Natural killer cell treated with Interleukin-12 subunit alpha and Interleukin-12 subunit beta and Interleukin-15 and Interleukin-18, amount 100 ng/mL, for 72 hours (primary cell): Measurements from ENCODE around the gene RPS10. TPM values are rescaled to one million over a fixed set of nuclear protein-coding genes. Genes with fewer than 3 reads are reported as not detected.
A peak's percentile ranks its signal among the peaks of the same experiment; 100 is the strongest.

ENCODE experiments used
- ATAC-seq, 2 donors: fragments of 150-1000 bp; cut with Tn5 transposase in 1 of 2; sonication (Bioruptor Pico), chemical (Tn5 transposase) in 1 of 2; 2 replicates each; pipeline ENCODE4 v1.10.0; 2021
- DNase-seq: peaks from one replicate; pipeline ENCODE4 v3.0.0; 2022; ENCODE audit warnings: low spot score
- H3K27ac Mint-ChIP-seq, 2 donors: 1 replicate in 1 of 2; 2 replicates in 1 of 2; pipeline ENCODE4 v1.8.0; 2022; ENCODE audit warnings: mixed read lengths in 2 of 2, mild to moderate bottlenecking in 1 of 2, moderate library complexity in 1 of 2
- H3K27me3 Mint-ChIP-seq, 2 donors: 1 replicate in 1 of 2; 2 replicates in 1 of 2; pipeline ENCODE4 v1.8.0; 2022; ENCODE audit warnings: mixed read lengths in 2 of 2
- H3K36me3 Mint-ChIP-seq: one replicate; pipeline ENCODE4 v1.8.0; 2022; ENCODE audit warnings: mixed read lengths
- H3K4me1 Mint-ChIP-seq, 2 donors: 1 replicate in 1 of 2; 2 replicates in 1 of 2; pipeline ENCODE4 v1.8.0; 2022; ENCODE audit warnings: low read depth in 2 of 2, mixed read lengths in 2 of 2, mild to moderate bottlenecking in 1 of 2
- H3K4me3 Mint-ChIP-seq: one replicate; pipeline ENCODE4 v1.8.0; 2022; ENCODE audit warnings: mixed read lengths
- H3K9me3 Mint-ChIP-seq: 2 replicates; pipeline ENCODE4 v1.8.0; 2022; ENCODE audit warnings: mixed read lengths
- total RNA-seq, 2 donors: library from RNA; stranded (reverse); gene quantifications; one replicate each; pipeline ENCODE4 v1.2.3, GENCODE V29; 2022

RPS10 gene
- total RNA-seq, 2 donors from 2014 or later = 874 to 1,112 TPM

DNA sequence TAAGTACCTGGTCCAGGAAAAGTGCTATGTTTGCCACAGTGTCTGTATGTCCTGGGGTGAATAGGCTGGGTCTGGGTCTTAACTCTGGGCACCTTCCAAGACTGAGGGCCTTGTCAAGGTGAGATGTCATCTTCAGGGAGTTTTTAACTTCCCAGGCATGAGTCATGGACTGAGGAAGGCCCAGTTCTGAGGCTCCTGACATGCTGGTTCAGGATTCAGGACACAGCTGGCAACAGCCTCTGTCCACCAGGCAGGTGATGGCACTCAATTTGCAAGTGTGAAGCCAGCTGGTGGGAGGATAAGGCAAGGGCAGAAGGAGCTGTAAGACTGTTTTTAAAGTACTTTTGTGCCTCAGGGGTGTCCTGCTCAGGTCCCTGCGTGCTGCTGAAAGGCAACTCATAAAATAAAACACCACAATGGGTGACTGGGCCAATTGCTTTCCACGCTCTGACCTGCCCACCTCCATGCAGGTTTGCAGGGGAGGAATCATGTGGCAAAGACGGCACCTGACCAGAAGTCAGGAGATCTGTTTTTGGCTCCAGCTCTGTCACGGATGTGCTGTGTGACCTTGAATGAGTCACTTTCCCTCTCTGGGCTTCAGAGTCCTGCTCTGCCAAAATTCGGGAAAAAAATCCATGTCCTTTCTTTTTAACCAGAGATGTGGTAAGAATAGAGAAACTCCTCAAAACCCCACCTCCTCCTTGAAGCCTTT is 35.1 kb upstream of the RPS10 start:
- Mint-ChIP-seq H3K9me3 (no peaks in the 10 kb centered on the region), H3K36me3 (no peaks in the 10 kb centered on the region), H3K27ac (no peak overlapping the region), H3K4me3 (no peak overlapping the region), H3K27me3 (peaks cover 8 to 24% of the 10 kb centered on the region in 2 donors), H3K4me1 (peaks cover 0 to 4% of the 10 kb centered on the region in 2 donors)
- ATAC-seq = no peak
- DNase-seq = no peak

- peak; percentile 54 for DNase-seq
- Mint-ChIP-seq H3K27me3 (peaks cover 4 to 19% of the 10 kb centered on the region in 2 donors), H3K27ac (no peak overlapping the region), H3K9me3 (no peaks in the 10 kb centered on the region), H3K36me3 (no peaks in the 10 kb centered on the region), H3K4me1 (no peaks in the 10 kb centered on the region), H3K4me3 (no peak overlapping the region)
- peak; percentile 61 to 73 for ATAC-seq
Observed at GRCh38 chr6:34459899-34460593, 34.2 kb upstream of the RPS10 start.

DNA sequence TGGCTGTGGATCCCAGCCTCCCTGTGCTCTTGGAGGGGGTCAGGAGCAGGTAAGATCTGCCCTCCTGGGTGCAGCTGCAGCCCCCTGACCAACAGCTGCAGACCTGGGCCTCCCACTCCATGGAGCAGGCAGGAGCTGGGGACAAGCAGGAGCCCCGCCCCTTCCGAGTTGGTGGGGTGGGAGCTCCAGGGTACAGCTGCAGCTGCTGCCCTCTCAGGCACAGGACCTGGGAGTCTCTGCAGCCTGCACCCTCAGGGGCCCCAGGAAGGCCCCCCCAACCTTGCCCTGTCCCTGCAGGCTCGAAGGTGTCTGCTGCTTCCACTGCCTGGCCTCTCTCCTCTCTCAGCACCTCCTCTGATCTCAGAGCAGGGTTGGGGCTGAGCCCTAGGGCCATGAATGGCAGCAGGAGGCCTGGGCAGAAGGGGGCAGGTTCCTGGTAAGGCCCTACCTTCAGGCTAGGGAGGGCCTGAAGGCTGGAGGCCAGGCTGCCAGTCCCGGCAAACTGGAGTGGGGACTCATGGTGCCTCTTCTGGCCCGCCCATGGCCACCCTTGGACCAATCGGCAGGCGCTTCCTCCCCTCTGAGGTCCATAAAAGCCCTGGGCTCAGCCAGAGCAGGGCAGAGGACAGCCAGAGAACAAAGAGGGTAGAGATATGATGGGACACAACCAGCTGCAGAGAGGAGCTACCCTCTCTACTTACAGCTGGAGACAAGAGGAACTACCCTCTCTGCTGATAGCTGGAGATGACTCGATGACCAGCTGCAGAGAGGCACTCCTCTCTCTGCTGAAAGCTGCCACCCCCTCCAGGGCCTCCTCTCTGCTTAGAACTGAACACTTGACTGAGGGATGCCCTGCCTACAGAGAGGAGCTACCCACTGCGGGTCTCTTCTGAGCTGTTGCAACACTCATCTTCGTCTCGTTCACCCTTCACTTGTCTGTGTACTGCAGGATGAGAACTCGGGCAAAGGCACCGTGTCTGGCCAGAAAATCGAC is 32.2 kb upstream of the RPS10 start:
- H3K36me3 Mint-ChIP-seq = no peaks in the 10 kb centered on the region
- DNase-seq = peak; percentile 46
- peak in 1 of 2 donors; percentile 13 for ATAC-seq
- H3K27me3 Mint-ChIP-seq = peaks cover 3 to 8% of the 10 kb centered on the region in 2 donors
- H3K4me1 Mint-ChIP-seq = no peaks in the 10 kb centered on the region
- H3K9me3 Mint-ChIP-seq = no peaks in the 10 kb centered on the region
- no peak overlapping the region for H3K4me3 Mint-ChIP-seq
- H3K27ac Mint-ChIP-seq = no peak overlapping the region

GRCh38 chr6:34457382-34457741 is 31.5 kb upstream of the RPS10 start:
- no peak for DNase-seq
- Mint-ChIP-seq H3K27me3 (peaks cover 0 to 1% of the 10 kb centered on the region in 2 donors), H3K9me3 (no peaks in the 10 kb centered on the region), H3K4me1 (no peaks in the 10 kb centered on the region), H3K27ac (no peak overlapping the region), H3K4me3 (no peak overlapping the region), H3K36me3 (no peaks in the 10 kb centered on the region)
- no peak for ATAC-seq

DNA sequence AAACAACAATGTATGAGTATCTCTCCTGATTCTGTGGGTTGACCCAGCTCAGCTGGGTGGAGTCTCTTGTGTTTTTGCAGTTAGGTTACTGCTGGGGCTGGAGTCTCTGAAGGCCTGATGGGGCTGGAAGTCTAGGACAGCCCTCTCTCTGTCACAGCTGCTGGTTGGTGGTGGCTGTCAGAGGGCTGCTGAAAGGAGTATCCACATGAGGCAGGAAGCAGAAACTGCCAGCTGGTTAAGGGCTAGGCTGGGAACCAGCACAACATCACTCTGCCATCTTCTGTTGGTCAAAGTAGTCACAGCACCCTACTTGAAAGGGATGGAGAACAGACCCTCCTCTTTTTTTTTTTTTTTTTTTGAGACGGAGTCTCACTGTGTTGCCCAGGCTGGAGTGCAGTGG is 30.0 kb upstream of the RPS10 start:
- peak; percentile 23 for DNase-seq
- peaks cover 3% of the 10 kb centered on the region for H3K9me3 Mint-ChIP-seq
- no peaks in the 10 kb centered on the region for H3K27me3 Mint-ChIP-seq
- no peaks in the 10 kb centered on the region for H3K36me3 Mint-ChIP-seq
- H3K27ac Mint-ChIP-seq = no peak overlapping the region
- H3K4me3 Mint-ChIP-seq = no peak overlapping the region
- no peaks in the 10 kb centered on the region for H3K4me1 Mint-ChIP-seq
- no peak for ATAC-seq

GRCh38 chr6:34451192-34451591 is 25.3 kb upstream of the RPS10 start:
- H3K36me3 Mint-ChIP-seq = no peaks in the 10 kb centered on the region
- ATAC-seq (no peak), DNase-seq (no peak)
- peaks cover 3% of the 10 kb centered on the region for H3K9me3 Mint-ChIP-seq
- H3K27ac Mint-ChIP-seq = no peak overlapping the region
- peaks cover 0 to 2% of the 10 kb centered on the region in 2 donors for H3K27me3 Mint-ChIP-seq
- H3K4me3 Mint-ChIP-seq = no peak overlapping the region
- H3K4me1 Mint-ChIP-seq = no peaks in the 10 kb centered on the region

- Mint-ChIP-seq H3K27ac (no peak overlapping the region), H3K27me3 (peaks cover 0 to 2% of the 10 kb centered on the region in 2 donors), H3K4me3 (no peak overlapping the region), H3K36me3 (no peaks in the 10 kb centered on the region), H3K9me3 (peaks cover 3% of the 10 kb centered on the region), H3K4me1 (no peaks in the 10 kb centered on the region)
- ATAC-seq (no peak), DNase-seq (no peak)
Observed at GRCh38 chr6:34447910-34448309, 22.0 kb upstream of the RPS10 start.

DNA sequence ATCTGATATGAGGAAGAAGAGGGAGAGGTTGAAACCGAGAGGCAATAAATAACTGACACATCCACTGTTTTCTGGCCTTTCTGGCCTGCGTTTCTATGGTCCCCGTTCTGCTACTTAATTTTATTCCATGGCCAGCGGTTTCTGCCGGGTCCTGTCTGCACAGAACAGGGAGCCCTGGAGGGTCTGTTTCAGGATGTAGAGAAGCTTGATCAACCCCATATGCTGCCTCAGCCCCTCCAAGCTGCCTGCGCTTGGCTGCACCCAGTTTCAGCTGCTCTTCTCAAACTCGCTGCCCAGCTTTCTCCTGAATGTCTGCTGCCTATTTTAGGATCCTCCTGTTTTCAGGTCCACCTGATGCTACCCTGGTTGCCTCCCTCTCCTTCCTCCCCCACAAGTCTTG is 21.5 kb upstream of the RPS10 start:
- DNase-seq (no peak), ATAC-seq (no peak)
- H3K27me3 Mint-ChIP-seq = peaks cover 0 to 2% of the 10 kb centered on the region in 2 donors
- H3K27ac Mint-ChIP-seq = no peak overlapping the region
- H3K4me3 Mint-ChIP-seq = no peak overlapping the region
- H3K4me1 Mint-ChIP-seq = no peaks in the 10 kb centered on the region
- H3K9me3 Mint-ChIP-seq = peaks cover 3% of the 10 kb centered on the region
- H3K36me3 Mint-ChIP-seq = no peaks in the 10 kb centered on the region

DNA sequence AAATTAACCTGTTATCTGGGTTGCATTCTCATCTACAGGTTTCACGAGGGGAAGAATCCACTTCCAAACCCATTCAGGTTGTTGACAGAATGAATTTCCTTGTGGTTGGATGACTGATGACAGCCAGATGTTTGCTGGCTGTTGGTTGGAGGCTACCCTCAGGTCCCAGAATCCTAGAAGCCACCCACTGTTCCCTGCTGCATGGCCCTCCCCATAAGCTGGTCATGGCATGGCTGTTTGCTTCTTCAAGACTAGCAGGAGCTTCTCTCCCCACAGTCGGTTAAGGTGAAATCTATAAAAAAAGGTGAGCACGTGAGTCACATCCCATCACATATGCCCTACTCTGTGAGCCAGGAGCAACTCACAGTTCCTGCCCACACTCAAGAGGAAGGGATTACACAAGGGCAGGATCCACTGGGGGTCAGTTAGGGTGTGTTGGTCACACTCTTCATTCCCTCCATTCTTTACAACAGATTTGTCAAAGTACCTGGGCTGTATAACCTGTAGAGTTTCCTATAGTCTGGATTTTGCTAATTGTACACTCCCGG is 19.5 kb upstream of the RPS10 start:
- no peak overlapping the region for H3K27ac Mint-ChIP-seq
- DNase-seq (no peak), ATAC-seq (no peak)
- H3K4me3 Mint-ChIP-seq = no peak overlapping the region
- H3K4me1 Mint-ChIP-seq = peaks cover 2 to 3% of the 10 kb centered on the region in 2 donors
- H3K36me3 Mint-ChIP-seq = no peaks in the 10 kb centered on the region
- H3K27me3 Mint-ChIP-seq = peaks cover 0 to 4% of the 10 kb centered on the region in 2 donors
- no peaks in the 10 kb centered on the region for H3K9me3 Mint-ChIP-seq

GRCh38 chr6:34441526-34441925 is 15.7 kb upstream of the RPS10 start:
- Mint-ChIP-seq H3K27ac (no peak overlapping the region), H3K4me3 (no peak overlapping the region), H3K4me1 (peaks cover 2 to 3% of the 10 kb centered on the region in 2 donors), H3K9me3 (no peaks in the 10 kb centered on the region), H3K27me3 (peaks cover 2 to 5% of the 10 kb centered on the region in 2 donors), H3K36me3 (no peaks in the 10 kb centered on the region)
- no peak for DNase-seq
- ATAC-seq = no peak

GRCh38 chr6:34439442-34439841 is 13.6 kb upstream of the RPS10 start:
- Mint-ChIP-seq H3K27ac (no peak overlapping the region), H3K36me3 (no peaks in the 10 kb centered on the region), H3K9me3 (no peaks in the 10 kb centered on the region), H3K27me3 (peaks cover 2 to 5% of the 10 kb centered on the region in 2 donors), H3K4me1 (peaks cover 2 to 3% of the 10 kb centered on the region in 2 donors), H3K4me3 (no peak overlapping the region)
- no peak for DNase-seq
- ATAC-seq = no peak

GRCh38 chr6:34438705-34439104 is 12.8 kb upstream of the RPS10 start:
- Mint-ChIP-seq H3K27ac (no peak overlapping the region), H3K36me3 (no peaks in the 10 kb centered on the region), H3K4me3 (no peak overlapping the region), H3K27me3 (peaks cover 2 to 5% of the 10 kb centered on the region in 2 donors), H3K9me3 (no peaks in the 10 kb centered on the region), H3K4me1 (peaks cover 2 to 3% of the 10 kb centered on the region in 2 donors)
- ATAC-seq (no peak), DNase-seq (no peak)

DNA sequence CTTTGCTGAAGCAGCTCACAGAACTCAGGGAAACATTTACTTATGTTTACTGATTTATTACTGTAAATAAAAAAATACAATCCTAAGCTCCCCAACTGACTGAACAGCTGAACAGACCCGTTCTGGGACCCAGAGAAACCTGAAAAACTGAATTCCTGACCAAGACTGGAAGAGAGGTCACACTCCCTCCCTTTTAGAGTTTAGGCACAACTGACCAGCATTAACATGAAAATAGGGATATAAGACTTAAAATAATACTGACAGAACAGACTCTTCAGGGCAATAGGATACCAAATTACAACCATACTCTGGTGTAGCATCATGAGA is 11.7 kb upstream of the RPS10 start:
- H3K4me1 Mint-ChIP-seq = peaks cover 2 to 3% of the 10 kb centered on the region in 2 donors
- no peaks in the 10 kb centered on the region for H3K9me3 Mint-ChIP-seq
- peaks cover 2 to 5% of the 10 kb centered on the region in 2 donors for H3K27me3 Mint-ChIP-seq
- no peak for ATAC-seq
- H3K4me3 Mint-ChIP-seq = no peak overlapping the region
- no peaks in the 10 kb centered on the region for H3K36me3 Mint-ChIP-seq
- no peak overlapping the region for H3K27ac Mint-ChIP-seq
- no peak for DNase-seq
